HL-60/S4 treated with retinoic acid at 250 ng/mL for 4 days and 3 days (cell line): Measurements from ENCODE around the gene PRDX1.
"Not testable (repeated sequence)": the region's sequence is repeated elsewhere in the genome, so short reads cannot be mapped to it uniquely, and the experiment has no call there.

Experiments
- in situ Hi-C: fragments of 300-500 bp; cut with MboI; formaldehyde crosslinking; loops from 2 replicates; pipeline ENCODE4 v1.7.0; 2022; ENCODE audit warnings: low sequenced_read_pairs

Gene PRDX1

DNA sequence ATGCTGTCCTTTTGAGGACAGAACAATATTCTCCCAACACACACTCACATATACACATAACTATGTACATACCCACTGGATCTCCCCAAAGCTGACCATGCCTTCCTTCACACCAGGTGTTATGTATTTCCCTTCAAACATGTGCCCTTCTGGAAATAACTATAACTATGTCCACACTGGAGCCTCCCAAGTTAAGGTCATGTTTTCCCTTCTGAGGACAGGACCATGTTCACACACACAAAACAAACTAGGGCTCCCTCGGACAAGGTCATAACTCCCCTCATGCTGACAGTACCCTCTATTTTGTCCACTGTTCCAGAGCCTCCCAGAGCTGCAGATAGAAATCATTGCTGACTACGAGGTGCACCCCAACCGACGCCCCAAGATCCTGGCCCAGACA lies 13.8 kb downstream of the PRDX1 start:
- in situ Hi-C loops: loop anchor here (5.0 kb wide), 1 partner anchor 59 kb away; no protein-coding TSS in a partner anchor

DNA sequence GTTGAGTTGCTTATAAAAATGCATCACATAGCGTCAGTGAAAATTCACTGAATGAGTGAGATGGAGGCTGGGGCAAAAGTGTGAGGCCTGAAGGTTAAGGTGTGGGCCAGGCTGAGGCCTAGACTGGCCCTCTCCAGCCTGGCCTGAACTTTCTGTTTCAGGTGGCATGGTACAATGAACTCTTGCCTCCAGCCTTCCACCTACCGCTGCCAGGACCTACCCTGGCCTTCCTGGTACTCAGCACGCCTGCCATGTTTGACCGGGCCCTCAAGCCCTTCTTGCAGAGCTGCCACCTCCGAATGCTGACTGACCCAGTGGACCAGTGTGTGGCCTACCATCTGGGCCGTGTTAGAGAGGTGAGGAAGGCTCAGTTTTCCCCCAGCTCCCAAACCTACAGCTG lies 14.5 kb downstream of the PRDX1 start:
- in situ Hi-C loops: loop anchor here (5.0 kb wide), 1 partner anchor 60 kb away; no protein-coding TSS in a partner anchor

DNA sequence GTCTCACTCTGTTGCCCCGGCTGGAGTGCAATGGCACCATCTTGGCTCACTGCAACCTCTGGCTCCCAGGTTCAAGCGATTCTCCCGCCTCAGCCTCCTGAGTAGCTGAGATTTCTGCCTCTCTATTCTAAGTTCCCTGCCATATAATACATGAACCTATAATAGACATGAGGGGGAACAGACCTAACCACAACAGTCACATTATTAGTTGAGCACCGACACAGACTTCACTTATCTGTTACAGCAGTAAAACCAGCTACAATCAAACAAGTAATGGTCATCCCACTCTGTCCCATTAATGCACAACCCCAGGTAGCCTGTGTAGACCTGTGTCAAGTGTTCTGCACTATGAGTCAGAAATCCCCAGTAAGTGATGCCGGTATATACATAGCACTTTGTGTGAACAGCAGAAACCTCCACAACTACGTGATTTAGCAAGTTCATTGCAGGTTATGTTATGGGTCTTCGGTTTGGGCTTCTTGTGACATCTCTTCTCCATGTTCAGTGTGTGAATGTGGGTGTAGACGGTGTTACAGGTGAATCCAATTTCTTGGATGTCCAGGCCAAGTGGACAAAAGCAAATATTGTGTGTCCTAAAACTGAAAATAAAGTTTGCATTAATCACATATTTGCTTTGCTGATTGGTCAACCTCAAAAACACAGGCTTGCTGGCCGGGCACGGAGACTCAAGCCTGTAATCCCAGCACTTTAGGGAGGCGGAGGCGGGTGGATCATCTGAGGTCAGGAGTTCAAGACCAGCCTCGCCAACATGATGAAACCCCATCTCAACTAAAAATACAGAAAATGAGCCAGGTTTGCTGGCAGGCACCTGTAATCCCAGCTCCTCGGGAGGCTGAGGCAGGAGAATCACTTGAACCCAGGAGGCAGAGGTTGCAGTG lies 18.0 kb downstream of the PRDX1 start:
- in situ Hi-C loops: no loop called here

DNA sequence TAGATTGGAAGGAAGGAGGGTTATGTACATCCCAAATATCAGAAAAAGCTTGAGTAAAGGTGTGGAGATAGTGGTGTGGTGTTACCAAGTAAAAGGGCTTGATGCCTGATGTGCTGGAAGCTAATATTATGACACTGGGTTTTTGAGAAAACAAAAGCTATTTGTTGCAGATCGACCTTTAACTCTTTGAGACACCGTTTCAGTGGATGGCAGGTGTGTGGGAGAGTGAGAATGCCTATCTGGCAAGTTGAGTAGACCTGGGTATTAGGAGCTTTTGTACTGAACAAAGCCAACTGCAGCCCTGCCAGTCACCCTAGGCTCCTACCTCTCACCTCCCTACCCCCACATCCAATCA lies 20.2 kb downstream of the PRDX1 start:
- in situ Hi-C loops: no loop called here

DNA sequence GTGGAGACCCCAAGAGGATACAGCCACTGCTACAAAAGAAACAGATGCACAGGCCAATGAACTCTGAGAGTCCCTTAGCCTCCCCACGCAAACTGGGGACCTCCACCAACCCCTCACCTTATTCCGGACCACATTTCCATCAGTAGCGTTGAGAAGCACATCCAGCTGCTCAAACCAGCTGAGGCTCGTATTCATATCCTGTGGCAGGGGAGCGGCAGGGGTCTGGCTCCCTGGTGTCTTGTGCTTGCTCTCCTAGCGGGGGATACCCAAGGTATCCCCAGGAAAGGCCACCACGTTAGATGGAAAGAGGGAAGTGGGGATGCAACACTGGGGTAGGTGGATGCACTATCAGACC lies 22.3 kb downstream of the PRDX1 start:
- in situ Hi-C loops: loop anchor here (10.0 kb wide), 2 partner anchors 145 to 485 kb away; partner anchors contain the start of genes HECTD3 and UROD

DNA sequence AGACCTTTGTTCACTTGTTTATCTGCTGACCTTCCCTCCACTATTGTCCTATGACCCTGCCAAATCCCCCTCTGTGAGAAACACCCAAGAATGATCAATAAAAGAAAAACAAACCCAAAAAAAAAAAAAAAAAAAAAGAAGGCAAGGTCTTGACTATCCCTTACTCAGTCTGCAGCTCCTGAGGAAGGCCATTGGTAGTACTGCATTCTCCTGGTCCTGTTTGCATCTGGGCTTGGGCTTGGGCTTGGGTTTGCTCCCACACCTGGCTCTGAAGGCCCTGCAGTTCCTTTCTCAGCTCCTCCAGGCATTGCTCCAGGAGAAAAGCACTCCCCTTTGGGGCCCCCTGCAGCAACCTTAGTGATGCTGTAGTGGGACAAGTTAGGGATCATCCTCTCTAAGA lies 23.4 kb downstream of the PRDX1 start:
- in situ Hi-C loops: loop anchor here (10.0 kb wide), 2 partner anchors 143 to 483 kb away; partner anchors contain the start of genes HECTD3 and UROD

DNA sequence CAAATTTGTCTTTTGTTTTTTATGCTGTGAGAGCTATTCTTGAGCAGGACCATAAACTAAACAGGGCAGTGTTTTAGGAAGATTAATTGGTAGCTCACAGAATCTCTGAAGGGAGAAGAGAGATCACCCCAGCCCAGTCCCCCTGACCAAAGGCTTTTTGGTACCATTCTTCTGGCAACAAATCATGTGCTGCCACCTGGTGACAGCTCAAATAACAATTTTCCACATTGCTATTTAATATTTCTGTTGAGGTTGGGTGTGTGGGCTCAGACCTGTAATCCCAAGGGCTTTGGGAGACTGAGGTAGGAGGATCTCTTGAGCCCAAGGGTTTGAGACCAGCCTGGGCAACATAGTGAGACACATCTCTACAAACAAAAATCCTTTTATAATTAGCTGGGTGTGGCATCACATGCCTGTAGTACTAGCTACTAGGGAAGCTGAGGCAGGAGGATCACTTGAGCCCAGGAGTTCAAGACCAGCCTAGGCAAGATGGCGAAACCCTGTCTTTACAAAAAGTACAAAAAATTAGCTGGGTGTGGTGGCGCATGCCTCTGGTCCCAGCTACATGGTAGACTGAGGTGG lies 28.5 kb downstream of the PRDX1 start:
- in situ Hi-C loops: loop anchor here (10.0 kb wide), 2 partner anchors 138 to 478 kb away; partner anchors contain the start of genes HECTD3 and UROD

DNA sequence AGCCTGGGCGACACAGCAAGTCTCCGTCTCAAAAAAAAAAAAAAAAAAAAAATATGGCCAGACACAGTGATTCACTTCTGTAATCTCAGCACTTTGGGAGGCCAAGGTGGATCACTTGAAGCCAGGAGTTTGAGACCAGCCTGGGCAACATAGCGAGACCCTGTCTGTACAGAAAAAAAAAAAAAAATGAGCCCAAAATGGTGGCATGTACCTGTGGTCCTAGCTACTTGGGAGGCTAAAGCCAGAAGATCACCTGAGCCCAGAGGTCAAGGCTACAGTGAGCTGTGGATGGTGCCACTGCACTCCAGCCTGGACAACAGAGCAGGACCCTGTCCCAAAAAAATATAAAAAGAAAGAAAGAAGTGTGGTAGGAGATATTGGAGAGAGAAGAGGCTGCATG lies 29.0 kb downstream of the PRDX1 start:
- in situ Hi-C loops: loop anchor here (10.0 kb wide), 2 partner anchors 138 to 478 kb away; partner anchors contain the start of genes HECTD3 and UROD

DNA sequence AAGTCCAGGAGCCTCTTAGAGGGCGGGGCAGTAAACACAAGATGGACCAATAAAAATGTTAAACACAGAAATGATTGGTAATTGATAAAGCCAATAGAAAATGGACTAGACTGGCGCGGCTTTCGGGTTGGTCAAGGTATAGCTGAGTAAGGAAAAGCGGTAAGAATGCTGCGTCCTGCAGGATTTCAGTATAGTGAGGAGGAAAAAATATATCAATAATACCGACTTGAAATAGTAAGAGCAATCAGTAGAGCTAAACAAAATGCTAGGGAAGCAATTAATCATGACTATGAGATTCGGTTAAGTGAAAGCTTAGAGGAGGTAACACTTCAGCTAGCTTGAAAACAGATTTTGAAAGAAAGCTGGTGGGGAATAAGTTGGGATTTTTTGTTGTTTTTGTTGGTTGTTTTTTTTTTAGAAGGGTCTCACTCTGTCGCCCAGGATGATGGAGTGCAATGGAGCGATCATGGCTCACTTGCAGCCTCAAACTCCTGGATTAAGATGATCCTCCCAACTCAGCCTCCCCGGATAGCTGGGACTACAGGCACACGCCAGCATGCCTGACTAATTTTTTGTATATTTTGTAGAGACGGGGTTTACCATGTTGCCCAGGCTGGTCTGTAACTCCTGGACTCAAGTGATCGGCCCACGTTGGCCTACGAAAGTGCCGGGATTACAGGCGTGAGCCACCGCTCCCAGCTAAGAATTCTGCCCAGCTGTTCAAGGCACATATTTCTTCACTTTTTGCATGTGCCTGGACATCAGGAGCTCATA lies 30.0 kb downstream of the PRDX1 start:
- in situ Hi-C loops: loop anchor here (10.0 kb wide), 2 partner anchors 137 to 477 kb away; partner anchors contain the start of genes HECTD3 and UROD

DNA sequence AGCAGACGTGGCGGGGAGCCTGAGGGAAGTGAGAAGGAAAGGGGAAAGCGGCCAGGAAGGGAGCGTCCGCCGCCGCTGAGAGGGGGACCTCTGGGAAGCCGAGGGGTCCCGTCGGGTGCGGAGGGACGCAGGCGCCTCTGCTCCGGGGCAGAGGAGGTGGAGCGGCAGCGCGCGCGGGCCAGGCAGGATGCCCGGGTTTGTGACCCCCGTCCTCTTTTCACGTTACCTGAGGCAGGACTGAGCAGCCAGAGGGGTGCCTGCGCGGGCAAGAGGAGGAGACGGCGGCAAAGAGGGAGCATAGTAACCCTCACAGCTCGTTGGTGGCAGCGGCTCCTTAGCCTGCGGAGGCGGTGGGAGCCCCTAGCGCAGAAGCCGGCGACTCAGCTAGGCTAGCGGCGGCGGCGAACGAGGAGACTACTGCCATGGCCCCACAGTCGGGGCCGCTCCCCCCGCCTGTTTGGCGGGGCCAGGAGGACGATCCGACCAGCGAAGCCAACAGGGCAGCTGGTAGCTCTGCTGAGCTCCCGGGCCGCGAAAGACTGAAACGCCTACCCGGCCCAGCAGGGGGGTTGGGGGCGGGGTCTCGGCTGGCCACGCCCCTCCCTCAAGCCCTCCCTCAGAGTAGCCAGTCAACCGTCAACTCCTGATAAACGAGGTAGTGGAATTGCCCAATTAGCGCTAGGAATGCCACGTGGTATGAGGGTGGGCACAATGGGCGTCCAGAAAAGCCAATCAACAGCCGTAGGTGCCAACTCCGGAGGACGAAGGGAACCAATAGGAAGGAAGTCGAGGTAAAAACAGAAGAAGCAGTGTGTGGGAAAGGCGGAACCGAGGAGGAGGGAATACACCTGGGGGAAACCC lies 30.8 kb downstream of the PRDX1 start, which contains the start of gene TESK2:
TESK2 (minus strand) TSS at position 538 of the 861 bp plus-strand sequence. CDS start 33,378 bp downstream, outside the sequence.
- in situ Hi-C loops: loop anchor here (10.0 kb wide), 2 partner anchors 136 to 476 kb away; partner anchors contain the start of genes HECTD3 and UROD

DNA sequence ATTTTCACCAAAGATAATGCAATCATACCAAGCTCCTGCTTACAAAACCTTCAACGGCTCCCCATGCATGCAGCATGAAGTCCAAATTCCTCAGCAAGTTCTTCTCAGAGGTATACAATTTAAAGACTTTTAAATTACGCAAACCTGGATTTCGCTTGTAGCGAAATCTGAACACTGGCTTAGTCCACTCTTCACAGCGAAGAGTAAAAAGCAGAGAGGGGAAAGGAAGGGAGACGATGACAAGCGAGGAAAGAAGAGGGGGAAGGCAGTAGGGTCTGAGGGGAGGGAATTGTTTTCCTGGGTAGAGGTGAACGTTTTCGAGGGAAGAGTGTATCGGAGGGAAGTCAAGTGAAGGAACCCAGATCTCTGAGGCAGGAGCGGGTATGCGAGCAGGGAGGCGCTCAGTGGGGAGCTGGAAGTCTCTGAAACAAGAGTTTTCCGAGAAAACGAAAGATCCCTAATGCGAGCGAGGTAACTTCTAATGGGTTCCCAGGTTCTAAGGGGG lies 31.5 kb downstream of the PRDX1 start:
- in situ Hi-C loops: loop anchor here (10.0 kb wide), 2 partner anchors 135 to 475 kb away; partner anchors contain the start of genes HECTD3 and UROD

DNA sequence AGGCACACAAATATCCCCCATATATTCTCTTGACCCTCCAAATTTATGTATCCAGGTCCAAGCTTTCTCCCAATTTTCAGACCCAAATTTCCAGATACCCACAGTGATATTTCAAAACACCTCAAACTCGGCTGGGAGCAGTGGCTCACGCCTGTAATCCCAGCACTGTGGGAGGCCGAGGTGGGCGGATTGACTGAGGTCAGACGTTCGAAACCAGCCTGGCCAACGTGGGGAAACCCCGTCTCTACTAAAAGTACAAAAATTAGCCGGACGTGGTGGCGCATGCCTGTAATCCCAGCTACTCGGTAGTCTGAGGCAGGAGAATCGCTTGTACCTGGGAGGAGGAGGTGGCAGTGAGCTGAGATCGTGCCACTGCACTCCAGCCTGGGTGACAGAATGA lies 32.3 kb downstream of the PRDX1 start:
- in situ Hi-C loops: not testable (repeated sequence)

DNA sequence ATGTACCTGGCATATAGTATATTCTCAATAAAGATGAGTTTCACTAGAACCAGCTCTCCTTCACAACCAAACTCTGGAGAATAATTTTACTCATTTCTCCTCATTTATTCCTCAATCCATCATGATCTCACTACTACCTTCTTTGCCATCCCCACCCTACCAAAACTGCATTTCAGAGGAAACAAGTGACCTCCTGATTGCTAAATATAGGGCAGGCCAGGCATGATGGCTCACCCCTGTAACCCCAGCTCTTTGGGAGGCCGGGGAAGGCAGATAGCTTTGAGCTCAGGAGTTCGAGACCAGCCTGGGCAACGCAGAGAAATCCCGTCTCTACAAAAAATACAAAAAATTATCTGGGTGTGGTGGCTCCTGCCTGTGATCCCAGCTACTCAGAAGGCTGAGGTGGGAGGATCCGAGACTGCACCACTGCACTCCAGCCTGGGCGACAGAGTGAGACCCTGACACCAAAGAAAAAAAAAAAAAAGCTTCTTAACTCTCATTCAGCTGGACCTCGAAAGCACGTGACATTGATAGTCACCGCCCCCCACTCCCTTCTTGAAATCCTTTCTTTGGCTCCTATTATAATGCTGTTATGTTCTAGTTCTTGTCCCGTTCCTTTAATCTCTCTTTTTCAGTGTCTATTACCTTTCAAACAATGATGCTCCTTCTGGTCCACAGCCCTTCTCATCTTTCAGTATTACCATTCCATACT lies 32.9 kb downstream of the PRDX1 start:
- in situ Hi-C loops: no loop called here

DNA sequence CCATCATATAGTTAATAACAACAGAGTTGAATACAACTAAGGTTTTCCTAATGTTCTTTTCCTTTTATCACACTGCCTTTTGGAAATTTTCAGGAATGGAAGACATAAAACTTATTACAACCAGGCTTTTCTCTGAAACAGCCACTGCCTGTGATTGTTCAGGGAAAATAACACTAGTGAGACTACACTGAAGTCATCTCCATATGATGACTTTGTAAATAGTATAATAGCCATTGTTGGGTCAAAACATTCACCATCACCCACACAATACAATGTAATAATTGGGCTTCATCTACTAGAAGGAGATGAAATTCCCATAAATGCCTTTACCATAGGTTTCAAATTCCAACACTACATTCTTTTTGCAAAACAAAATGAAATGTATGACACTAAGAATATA lies 35.7 kb downstream of the PRDX1 start:
- in situ Hi-C loops: no loop called here

DNA sequence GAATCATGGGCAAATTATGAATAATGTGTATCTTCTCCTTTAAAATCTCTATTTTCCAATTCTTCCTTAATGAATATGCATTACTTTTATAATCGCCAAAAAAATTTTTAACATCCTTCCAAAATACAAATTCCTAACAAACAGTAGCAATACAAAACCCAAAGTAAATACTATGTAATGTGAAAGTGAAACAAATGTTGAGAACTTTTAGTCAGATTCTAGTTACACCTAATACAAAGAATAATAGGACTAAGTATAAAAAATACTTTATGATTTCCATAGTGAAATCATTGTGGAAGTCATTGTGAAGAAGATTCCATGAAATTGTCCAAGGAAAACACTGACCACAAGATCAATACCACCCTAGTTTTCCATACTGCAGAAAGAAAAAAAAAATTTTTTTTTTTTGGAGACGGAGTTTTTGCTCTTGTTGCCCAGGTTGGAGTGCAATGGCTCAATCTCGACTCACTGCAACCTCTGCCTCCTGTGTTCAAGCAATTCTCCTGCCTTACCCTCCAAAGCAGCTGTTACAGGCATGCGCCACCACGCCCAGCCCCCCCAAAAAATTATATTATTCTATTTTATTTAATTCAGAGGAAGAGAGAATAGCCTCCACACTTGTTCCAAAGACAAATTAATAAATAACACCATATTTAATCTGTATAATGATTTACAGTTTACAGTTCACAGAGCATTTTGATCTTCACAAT lies 42.5 kb downstream of the PRDX1 start:
- in situ Hi-C loops: no loop called here

DNA sequence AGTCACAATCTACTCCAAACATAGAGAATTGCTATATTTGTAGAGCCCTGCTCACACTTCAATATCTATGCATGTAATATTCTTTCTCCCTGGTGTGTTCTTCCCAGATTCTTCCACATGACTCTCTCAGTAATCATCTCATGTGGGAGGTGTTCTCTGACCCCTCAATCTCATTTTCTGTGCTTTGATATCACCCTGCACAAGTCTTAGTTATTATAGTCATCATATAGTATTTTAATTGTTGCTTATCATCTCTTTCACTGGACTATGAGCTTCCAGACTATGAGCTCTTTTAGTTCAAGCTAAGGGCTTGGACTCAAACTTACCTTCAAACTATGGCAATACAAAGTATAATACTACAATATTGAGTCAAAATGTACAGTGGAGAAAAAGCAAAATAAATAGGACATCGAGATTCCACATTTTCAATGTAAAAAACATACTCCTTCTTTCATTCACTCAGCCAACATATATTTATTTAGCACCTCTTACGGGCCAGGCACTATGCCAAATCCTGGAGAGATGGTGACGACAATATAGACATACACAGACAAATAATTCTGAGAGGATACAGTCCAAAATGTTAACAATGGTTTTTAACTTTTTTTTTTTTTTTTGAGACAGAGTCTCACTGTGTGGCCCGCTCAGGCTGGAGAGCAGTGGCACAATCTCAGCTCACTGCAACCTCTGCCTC lies 43.4 kb downstream of the PRDX1 start:
- in situ Hi-C loops: no loop called here

DNA sequence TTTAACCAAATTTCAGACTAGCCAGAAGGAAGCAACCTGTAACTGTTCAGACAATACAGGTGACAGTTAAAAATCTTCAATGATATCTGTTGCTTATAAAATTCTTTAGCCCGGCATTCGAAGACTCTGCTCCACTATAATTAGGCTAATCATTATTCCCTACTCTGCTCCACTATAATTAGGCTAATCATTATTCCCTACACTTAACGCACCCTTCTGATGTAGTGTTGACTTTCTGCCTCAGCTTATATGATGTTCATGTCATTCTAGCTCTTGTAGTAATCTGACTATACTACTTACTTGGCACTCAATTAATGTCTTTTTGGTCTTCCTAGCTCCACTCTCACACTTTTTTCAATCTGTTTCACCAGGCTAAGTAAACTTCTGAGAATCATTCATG lies 44.0 kb downstream of the PRDX1 start:
- in situ Hi-C loops: no loop called here

DNA sequence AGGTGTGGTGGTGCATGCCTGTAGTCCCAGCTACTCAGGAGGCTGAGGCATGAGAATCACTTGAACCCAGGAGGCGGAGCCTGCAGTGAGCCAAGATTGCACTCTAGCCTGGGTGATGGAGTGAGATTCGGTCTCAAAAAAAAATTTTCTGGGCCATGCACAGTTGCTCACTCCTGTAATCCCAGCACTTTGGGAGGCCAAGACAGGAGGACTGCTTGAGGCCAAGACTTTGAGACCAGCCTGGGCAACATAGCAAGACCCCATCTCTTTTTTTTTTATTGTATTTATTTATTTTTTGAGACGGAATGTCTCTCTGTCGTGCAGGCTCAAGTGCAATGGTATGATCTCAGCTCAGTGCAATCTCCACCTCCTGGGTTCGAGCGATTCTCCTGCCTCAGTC lies 47.5 kb downstream of the PRDX1 start:
- in situ Hi-C loops: not testable (repeated sequence)
